A549 treated with AZD2906 at 1 μM for 4 hours (cell line): ENCODE data around the gene CCDC12. TPM values are rescaled to one million over a fixed set of nuclear protein-coding genes. Genes with fewer than 3 reads are reported as not detected.

Experiments used
- total RNA-seq: library from RNA; stranded (reverse); fragments of 200-300 nt; extraction: Qiagen RNA extraction; gene quantifications from 5 replicates; pipeline ENCODE4 v1.2.3, GENCODE V29; 2022

Gene CCDC12
- 61.2 to 98.0 TPM (median 62.5 TPM) in 5 replicates for total RNA-seq

GRCh38 chr3:46976326-46977190 lies at the start of gene CCDC12:
Gene CCDC12 (minus strand): TSS chr3:46976745. CDS start chr3:46976732, 13 bp downstream.

GRCh38 chr3:46978985-46979944 lies 2.7 kb upstream of the CCDC12 start, which contains the start of gene NBEAL2:
Gene NBEAL2 (plus strand): TSS chr3:46979666. CDS start chr3:46979862, 196 bp downstream.

GRCh38 chr3:46877406-46878125 lies 99.0 kb downstream of the CCDC12 start, which contains the start of gene PTH1R:
Gene PTH1R (plus strand): TSS chr3:46877721. CDS start chr3:46883560, 5,839 bp downstream.

Other genes with a start within 250 kb of the CCDC12 start
- 0.07 to 0.12 TPM (median 0.10 TPM) in 3 of 5 replicates, not detected in the others for gene MYL3, start 113.3 kb downstream of the CCDC12 start, total RNA-seq
- 0.72 to 2.3 TPM (median 1.4 TPM) in 5 replicates for gene PTH1R, start 99.0 kb downstream of the CCDC12 start, total RNA-seq
- 50.0 to 83.7 TPM (median 62.9 TPM) in 5 replicates for gene NBEAL2, start 2.9 kb upstream of the CCDC12 start, total RNA-seq
- 15.9 to 25.6 TPM (median 17.4 TPM) in 5 replicates for gene SETD2, start 187.4 kb upstream of the CCDC12 start, total RNA-seq